Uterus (tissue), 2 donors: ENCODE data around the gene LMNA.

Experiments used
- CTCF ChIP-seq, 4 experiments: fragments of 200-600 bp in 2 of 4; fragments of 450-650 bp in 2 of 4; sonication (generic) in 2 of 4; IDR thresholded peaks; one replicate each; pipeline ENCODE4 v1.5.1; 2016 to 2019; ENCODE audit warnings: antibody characterized with exemption in 4 of 4, mild to moderate bottlenecking in 2 of 4, moderate library complexity in 1 of 4
- POLR2A ChIP-seq, 2 donors: fragments of 450-650 bp; IDR thresholded peaks; one replicate each; pipeline ENCODE4 v1.6.1; 2016; ENCODE audit warnings: antibody characterized with exemption in 2 of 2, mild to moderate bottlenecking in 1 of 2, moderate library complexity in 1 of 2

GRCh38 chr1:156073110-156073687 lies 41.3 kb upstream of the LMNA start:
- TF ChIP-seq POLR2A (IDR thresholded peaks at IDR 0.05): no peak
- TF ChIP-seq CTCF (IDR thresholded peaks at IDR 0.05): no peak
